NCI-H187 treated with DMSO at 0.1 percent for 48 hours (cell line): ENCODE data around the gene IL36G.
"Not testable (repeated sequence)": the region's sequence is repeated elsewhere in the genome, so short reads cannot be mapped to it uniquely, and the experiment has no call there.

Source experiments
- DNase-seq: peaks from one replicate; lab custom pipeline; 2025; lab: John Stamatoyannopoulos, UW

IL36G gene

GRCh38 chr2:112977559-112978056 lies at the start of gene IL36G:
TSS of gene IL36G (plus strand) at chr2:112978006. CDS start at chr2:112978639, 633 bp downstream.
- DNase-seq = no peak

- DNase-seq = no peak
Measured at GRCh38 chr2:112933261-112933660, 44.5 kb upstream of the IL36G start.

- DNase-seq = not testable (repeated sequence)
Measured at GRCh38 chr2:112934117-112934516, 43.7 kb upstream of the IL36G start.

GRCh38 chr2:112936927-112937232 lies 40.9 kb upstream of the IL36G start:
- DNase-seq = no peak

- DNase-seq = no peak
Measured at GRCh38 chr2:112938904-112939303, 38.9 kb upstream of the IL36G start.

- DNase-seq = no peak
Measured at GRCh38 chr2:112939425-112939824, 38.4 kb upstream of the IL36G start.

- no peak for DNase-seq
Measured at GRCh38 chr2:112940859-112941625, 36.8 kb upstream of the IL36G start.

GRCh38 chr2:112941753-112942653 lies 35.8 kb upstream of the IL36G start:
- DNase-seq = peak; percentile 4

- no peak for DNase-seq
Measured at GRCh38 chr2:112942654-112943002, 35.2 kb upstream of the IL36G start.

GRCh38 chr2:112944971-112945370 lies 32.8 kb upstream of the IL36G start:
- no peak for DNase-seq

GRCh38 chr2:112946086-112946485 lies 31.7 kb upstream of the IL36G start:
- DNase-seq = no peak

- DNase-seq = no peak
Measured at GRCh38 chr2:112947374-112947773, 30.4 kb upstream of the IL36G start.

GRCh38 chr2:112949456-112949855 lies 28.4 kb upstream of the IL36G start:
- no peak for DNase-seq

GRCh38 chr2:112954364-112954763 lies 23.4 kb upstream of the IL36G start:
- no peak for DNase-seq

GRCh38 chr2:112957511-112957910 lies 20.3 kb upstream of the IL36G start:
- no peak for DNase-seq

GRCh38 chr2:112958428-112959108 lies 19.2 kb upstream of the IL36G start:
- DNase-seq = no peak

GRCh38 chr2:112959109-112959812 lies 18.5 kb upstream of the IL36G start:
- DNase-seq = no peak

- DNase-seq = no peak
Measured at GRCh38 chr2:112960230-112960825, 17.5 kb upstream of the IL36G start.

- no peak for DNase-seq
Measured at GRCh38 chr2:112962308-112963175, 15.3 kb upstream of the IL36G start.

- DNase-seq = no peak
Measured at GRCh38 chr2:112967023-112967422, 10.8 kb upstream of the IL36G start.
